ENCODE measurements around the gene CTNNA1. TPM values are rescaled to one million over a fixed set of nuclear protein-coding genes. Genes with fewer than 3 reads are reported as not detected.

CTNNA1 gene
- total and polyA plus RNA-seq, 2 of the 8 experiments (the other 6 are each of a cell fraction or from before 2014, with no cell fraction given), result 115 to 349 TPM

- TF ChIP-seq RXRA (IDR thresholded peaks at IDR 0.05; ENCODE audit: insufficient read depth, low read depth, low read length) (no peak), POU5F1 (IDR thresholded peaks at IDR 0.05; ENCODE audit: low read depth, low read length) (no peak), SP2 (IDR thresholded peaks at IDR 0.05; ENCODE audit: low read length) (no peak), NANOG (IDR thresholded peaks at IDR 0.05; ENCODE audit: insufficient read depth, low read depth, low read length, poor library complexity, severe bottlenecking) (no peak), KDM5A (IDR thresholded peaks at IDR 0.05; ENCODE audit: low read length) (no peak)
Observed at GRCh38 chr5:138948471-138949222, 195.4 kb downstream of the CTNNA1 start (continued).
